HG03439 (cell line): Measurements from ENCODE around the gene L3MBTL4.

ENCODE experiments used
- ATAC-seq: cut with Tn5 transposase; IDR thresholded peaks from one replicate; pipeline ENCODE4 v1.9.1; 2021; ENCODE audit warnings: mild to moderate bottlenecking, moderate library complexity; ENCODE audit not compliant: unreplicated experiment

The L3MBTL4 gene

DNA sequence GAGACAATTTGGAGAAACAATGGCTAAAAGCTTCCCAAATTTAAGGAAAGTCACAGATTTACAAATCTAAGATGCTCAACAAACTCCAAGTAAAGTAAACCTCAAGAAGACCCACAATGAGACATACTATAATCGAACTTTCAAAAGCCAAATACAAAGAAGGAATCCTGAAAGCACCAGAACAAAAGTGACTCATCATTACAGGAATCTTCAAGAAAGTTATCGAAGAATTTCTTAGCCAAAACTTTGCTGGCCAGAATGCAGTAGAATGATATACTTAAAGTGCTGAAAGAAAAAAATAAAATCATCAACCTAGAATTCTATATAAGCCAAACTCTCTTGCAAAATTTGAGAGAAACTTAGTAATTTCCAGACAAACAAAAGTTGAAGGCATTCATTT lies 412.8 kb downstream of the L3MBTL4 start:
- no peak for ATAC-seq

DNA sequence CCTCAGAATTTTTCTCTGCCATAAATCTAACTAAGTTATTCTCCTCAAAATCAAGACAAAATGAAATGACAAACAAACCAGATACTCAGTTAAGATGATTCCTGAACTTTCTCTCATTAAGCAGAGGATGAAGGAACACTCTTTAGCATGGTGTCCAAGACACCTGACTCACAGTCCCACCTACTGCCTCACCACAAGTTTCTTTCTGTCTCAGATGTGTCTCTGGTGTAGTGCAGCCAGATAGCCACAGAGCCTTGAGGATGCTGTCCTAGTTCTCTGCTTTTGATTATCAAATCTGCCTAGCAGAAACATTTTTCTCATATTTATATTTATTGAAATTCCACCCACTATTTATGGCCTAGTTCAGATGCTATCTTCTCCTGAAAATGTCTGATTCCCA lies 415.8 kb downstream of the L3MBTL4 start:
- ATAC-seq: peak; percentile 95

GRCh38 chr18:5998166-5998881 lies 416.4 kb downstream of the L3MBTL4 start:
- ATAC-seq: peak; percentile 19

- no peak for ATAC-seq
These were observed 417.4 kb downstream of the L3MBTL4 start for GRCh38 chr18:5997361-5997760.

- no peak for ATAC-seq
These were observed 419.1 kb downstream of the L3MBTL4 start for GRCh38 chr18:5995626-5996025.

DNA sequence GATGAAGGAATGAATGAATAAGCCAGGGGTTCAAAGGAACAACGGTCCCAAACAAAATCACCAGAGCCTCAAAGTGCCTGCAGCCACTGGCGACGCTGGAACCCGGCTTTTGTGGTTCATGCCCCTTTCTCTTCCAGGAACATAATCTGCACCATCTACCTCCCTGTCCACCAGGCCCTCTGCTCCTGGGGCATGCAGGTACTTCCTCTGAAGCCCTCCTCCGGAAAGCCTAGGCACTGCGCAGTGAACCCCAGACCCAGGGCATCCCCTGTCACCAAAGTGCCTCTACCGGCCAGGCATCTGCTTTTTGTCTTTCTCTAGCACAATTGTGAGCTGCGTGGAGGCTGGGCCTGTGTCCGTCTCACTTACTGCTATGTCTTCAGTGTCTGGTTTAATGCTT lies 420.8 kb downstream of the L3MBTL4 start:
- no peak for ATAC-seq

DNA sequence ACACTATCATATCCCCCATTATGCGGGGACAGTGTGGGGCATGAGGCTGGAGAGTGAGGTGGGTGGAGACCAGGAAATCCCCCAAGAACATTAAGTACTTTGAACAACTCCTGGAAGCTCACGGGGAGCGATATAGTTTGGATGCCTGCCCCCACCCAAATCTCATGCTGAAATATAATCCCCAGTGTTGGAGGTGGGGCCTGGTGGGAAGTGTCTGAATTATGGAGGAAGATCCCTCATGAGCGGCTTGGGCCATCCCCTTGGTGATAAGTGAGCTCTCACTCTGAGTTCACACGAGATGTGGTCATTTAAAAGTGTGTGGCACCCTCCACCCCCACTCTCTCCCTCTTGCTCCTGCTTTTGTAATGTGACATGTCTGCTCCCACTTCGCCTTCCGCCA lies 422.3 kb downstream of the L3MBTL4 start:
- ATAC-seq: no peak

GRCh38 chr18:5987249-5987648 lies 427.5 kb downstream of the L3MBTL4 start:
- no peak for ATAC-seq

GRCh38 chr18:5986257-5986931 lies 428.3 kb downstream of the L3MBTL4 start:
- no peak for ATAC-seq

- no peak for ATAC-seq
These were observed 430.5 kb downstream of the L3MBTL4 start for GRCh38 chr18:5984245-5984644.

DNA sequence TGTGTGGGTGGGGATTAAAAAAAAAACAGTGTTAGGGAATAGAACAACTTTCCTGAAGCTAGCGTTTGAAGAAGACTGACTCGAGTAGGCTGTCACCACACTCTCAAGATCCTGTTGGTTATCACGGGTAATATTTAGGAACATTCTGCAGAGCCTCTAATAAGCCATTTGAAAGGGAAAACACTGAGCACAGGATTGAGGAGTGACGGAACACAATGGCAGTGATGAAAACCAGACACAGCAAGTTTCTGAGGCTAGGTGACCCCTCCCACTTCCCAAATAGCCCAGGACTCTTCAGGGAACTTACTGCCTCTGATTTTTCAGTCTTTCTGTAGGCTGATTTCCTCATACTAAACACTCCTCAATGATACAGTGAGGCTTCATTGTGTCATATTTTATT lies 431.2 kb downstream of the L3MBTL4 start:
- no peak for ATAC-seq

- no peak for ATAC-seq
These were observed 432.4 kb downstream of the L3MBTL4 start for GRCh38 chr18:5982332-5982731.

GRCh38 chr18:5980721-5981120 lies 434.0 kb downstream of the L3MBTL4 start:
- no peak for ATAC-seq

DNA sequence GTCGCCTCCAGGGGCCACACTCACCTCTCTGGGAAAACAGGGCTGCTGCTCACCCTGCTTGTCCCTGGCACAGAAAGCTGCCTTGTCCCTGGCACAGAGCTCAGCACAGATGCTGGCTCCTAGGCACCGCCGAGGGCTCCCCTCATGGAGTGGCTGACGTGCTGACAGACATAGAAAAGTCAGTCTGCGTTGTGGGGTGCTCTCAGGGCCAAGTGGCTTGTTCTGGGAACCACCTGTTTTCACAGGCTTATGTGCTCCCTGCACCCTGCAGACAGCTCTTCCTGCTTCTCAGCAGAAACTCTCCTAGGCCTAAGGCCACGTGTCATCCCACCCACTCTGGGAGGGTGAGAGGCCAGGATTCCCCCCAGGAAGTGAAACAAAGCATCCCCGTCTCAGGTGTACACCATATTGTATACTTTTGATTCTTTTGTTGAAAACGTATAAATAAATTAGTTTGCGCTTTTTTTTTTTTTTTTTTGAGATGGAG lies 434.7 kb downstream of the L3MBTL4 start:
- ATAC-seq: peak; percentile 56

DNA sequence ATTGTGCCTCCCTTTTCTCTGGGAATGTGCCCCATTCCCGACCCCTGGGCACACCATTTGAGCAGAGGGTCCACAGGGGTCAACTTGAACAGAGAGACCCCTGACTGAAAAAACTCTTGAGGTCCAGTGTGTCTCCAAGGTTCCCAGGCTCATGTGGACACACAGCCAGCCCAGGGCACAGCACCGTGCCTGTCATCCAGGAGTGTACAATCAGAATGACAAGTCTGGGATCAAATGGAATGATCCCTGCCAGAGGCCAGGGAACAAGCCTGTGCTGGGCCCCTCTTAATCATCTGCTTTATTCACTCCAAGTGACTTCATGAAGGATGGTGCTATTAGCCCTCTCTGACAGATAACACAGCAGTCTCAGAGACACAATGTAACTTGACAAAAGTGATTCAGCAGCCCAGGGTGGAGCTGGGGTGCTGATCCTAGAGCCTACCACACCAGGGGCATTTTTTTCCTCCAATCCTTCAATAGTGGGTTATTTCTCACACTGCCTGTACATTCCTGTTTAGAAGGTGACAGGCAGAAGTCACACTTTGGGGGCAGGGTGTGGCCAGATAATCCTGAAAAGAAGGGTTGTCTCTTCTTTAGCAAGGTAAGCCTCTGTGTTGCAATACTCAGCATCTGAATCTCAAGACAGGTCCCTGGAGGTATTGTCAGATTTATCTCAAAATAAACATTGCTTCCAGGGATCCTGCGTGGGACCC lies 435.4 kb downstream of the L3MBTL4 start:
- ATAC-seq: no peak

DNA sequence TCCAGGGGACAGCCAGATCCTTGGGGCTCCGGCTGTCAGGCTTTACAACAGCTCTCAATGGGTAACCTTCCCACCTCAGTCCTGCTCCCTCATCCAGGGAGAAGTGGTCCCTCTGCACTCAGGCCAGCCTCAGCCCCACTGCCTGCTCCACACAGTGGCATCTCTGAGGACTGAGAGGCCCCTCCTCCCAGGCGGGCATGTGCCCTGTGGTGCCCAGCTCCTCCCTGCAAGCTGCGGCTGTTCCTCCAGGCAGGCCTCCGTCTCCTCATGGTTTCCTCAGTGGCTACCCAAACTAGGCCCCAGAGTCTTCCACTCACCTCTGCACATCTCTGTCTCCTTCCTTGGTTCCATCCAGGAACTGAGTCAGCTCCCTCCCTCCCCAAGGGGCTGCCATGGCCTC lies 437.7 kb downstream of the L3MBTL4 start:
- ATAC-seq: no peak

DNA sequence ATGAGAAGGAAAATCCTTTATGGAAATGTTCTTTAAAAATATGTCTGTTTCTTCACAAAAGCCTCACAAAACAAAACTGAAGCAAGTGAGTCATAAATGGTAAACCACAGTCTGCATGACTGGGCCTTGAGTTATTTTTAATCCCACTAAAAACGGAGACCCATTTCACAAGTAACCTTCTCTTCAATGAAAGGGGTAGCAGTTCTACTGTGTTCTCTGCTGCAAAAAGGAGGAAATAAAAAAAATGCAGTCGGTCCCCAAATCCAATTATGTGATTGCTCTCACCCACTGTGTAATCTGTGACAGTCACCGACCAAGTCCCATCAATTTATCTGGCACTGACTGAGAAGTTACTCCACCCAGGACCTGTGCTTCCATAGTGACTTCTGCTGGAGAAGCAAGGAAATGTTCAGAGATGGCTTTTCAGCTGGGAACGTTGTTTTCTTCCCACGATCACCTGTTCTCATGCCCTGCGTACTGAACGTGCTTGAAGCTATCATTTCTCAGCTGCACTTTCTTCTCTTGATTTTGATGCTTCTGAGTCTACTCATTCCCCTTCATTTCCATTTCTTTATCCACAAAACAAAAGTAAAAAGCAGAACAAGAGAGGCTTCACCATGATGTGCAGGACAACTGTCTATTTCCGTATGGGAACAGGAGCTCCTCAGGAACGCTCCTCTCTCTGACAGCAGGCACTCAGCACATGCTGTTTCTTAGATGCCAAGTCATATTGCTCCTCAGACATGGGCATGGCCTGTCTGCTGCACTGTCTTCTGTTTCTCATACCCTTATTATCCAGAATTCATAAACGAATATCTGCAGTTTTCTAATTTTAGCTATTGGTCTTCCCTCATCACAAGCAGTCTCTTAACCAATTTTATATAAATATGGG lies 439.4 kb downstream of the L3MBTL4 start:
- ATAC-seq: peak; percentile 73

DNA sequence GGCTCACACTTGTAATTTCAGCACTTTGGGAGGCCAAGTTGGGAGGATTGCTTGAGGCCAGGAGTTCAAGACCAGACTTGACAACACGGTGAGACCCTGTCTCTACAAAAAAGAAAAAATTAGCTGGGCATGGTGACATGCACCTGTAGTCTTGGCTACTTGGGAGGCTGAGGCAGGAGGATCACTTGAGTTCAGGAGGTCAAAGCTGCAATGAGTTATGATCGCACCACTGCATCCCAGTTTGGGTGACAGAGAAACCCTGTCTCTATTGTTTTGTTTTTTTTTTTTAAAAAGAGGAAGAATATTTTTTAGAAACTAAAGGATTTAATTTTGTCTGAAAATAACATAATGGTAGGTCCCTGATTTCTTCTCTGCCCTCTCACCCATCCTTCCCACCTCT lies 440.0 kb downstream of the L3MBTL4 start:
- ATAC-seq: no peak

DNA sequence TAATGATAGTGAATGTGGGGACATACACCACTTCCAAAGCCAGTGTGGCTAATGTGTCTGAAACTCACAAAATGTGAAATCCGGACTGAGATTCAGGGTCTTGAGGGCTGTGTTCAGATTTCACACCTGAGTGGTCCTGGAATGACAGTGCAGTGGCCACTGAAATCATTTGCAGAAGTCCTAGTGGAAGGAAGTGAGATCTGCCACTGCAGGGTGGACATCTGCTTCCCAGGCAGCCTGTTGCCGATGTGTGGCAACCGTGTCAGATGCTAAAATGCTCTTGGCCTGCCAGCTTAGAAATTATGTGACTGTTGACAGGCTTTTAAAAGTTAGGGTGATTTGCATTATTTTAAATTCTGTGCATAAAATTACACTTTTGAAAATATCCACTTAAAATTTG lies 441.6 kb downstream of the L3MBTL4 start:
- no peak for ATAC-seq

GRCh38 chr18:5972298-5972697 lies 442.4 kb downstream of the L3MBTL4 start:
- ATAC-seq: peak; percentile 38

- ATAC-seq: no peak
These were observed 444.7 kb downstream of the L3MBTL4 start for GRCh38 chr18:5969989-5970403.
